IMR-90 (cell line): ENCODE measurements around the gene C1QTNF7. TPM values are rescaled to one million over a fixed set of nuclear protein-coding genes. Genes with fewer than 3 reads are reported as not detected.

Source experiments
- ATAC-seq: fragments of 200-7000 bp; cut with Tn5 transposase; 2 replicates; pipeline ENCODE4 v1.9.1; 2020; ENCODE audit warnings: low read depth, mild to moderate bottlenecking, moderate library complexity
- BruUV-seq: library from RNA; stranded (reverse); fragments of 400-500 nt; replicated peaks from 2 replicates; lab custom pipeline; 2021; lab: Mats Ljungman, UMichigan
- CTCF ChIA-PET: fragments of 300-600 bp; formaldehyde crosslinking; extraction: SDS; loops from one replicate; lab custom pipeline; 2021; ENCODE audit warnings: antibody characterized with exemption; lab: Yijun Ruan, JAX
- POLR2A ChIA-PET: fragments of 300-600 bp; sonication (Branson Sonifier 250); formaldehyde crosslinking; loops from one replicate; lab custom pipeline; 2022; ENCODE audit warnings: antibody characterized with exemption; ENCODE audit not compliant: unreplicated experiment; lab: Charles Lee
- DNase-seq: peaks from one replicate; pipeline ENCODE4 v3.0.0; 2013
- H2AFZ ChIP-seq: replicated peaks from 2 replicates; pipeline ENCODE3; 2013; ENCODE audit warnings: low read length, mild to moderate bottlenecking; ENCODE audit not compliant: poor library complexity
- H2AK5ac ChIP-seq: 2 replicates; pipeline ENCODE4 v1.6.1; 2013; ENCODE audit warnings: low read depth, low read length, inconsistent platforms
- H2AK9ac ChIP-seq: replicated peaks from 2 replicates; pipeline ENCODE3; 2013; ENCODE audit warnings: mild to moderate bottlenecking, low read depth, low read length, moderate library complexity; ENCODE audit not compliant: poor library complexity
- H2BK120ac ChIP-seq: 2 replicates; pipeline ENCODE4 v1.6.1; 2013; ENCODE audit warnings: low read depth, low read length, inconsistent platforms
- H2BK15ac ChIP-seq: 3 replicates; pipeline ENCODE4 v1.6.1; 2013; ENCODE audit warnings: low read depth, low read length, inconsistent platforms
- H2BK20ac ChIP-seq: 2 replicates; pipeline ENCODE4 v1.6.1; 2013; ENCODE audit warnings: low read depth, mild to moderate bottlenecking, inconsistent platforms, low read length, moderate library complexity
- H2BK5ac ChIP-seq: 2 replicates; pipeline ENCODE4 v1.6.1; 2013; ENCODE audit warnings: mild to moderate bottlenecking, low read depth, low read length, inconsistent platforms; ENCODE audit not compliant: poor library complexity, severe bottlenecking
- H3K14ac ChIP-seq: replicated peaks from 2 replicates; pipeline ENCODE4 v1.6.1; 2013; ENCODE audit warnings: low read depth, low read length, inconsistent platforms
- H3K18ac ChIP-seq: 2 replicates; pipeline ENCODE4 v1.6.1; 2013; ENCODE audit warnings: low read depth, low read length, control low read depth
- H3K23ac ChIP-seq: 2 replicates; pipeline ENCODE4 v1.6.1; 2013; ENCODE audit warnings: low read depth, low read length, inconsistent platforms
- H3K27ac ChIP-seq: 2 replicates; pipeline ENCODE4 v1.5.1; 2013; ENCODE audit warnings: mild to moderate bottlenecking, control low read depth, low read length; ENCODE audit not compliant: insufficient read depth
- H3K27me3 ChIP-seq: 2 replicates; pipeline ENCODE4 v1.6.1; 2013; ENCODE audit warnings: low read length; ENCODE audit not compliant: control insufficient read depth, insufficient read depth
- H3K36me3 ChIP-seq: 2 replicates; pipeline ENCODE4 v1.6.1; 2013; ENCODE audit warnings: low read length, mixed read lengths; ENCODE audit not compliant: control insufficient read depth, insufficient read depth
- H3K4ac ChIP-seq: 2 replicates; pipeline ENCODE4 v1.6.1; 2013; ENCODE audit warnings: low read depth, low read length, inconsistent platforms
- H3K4me1 ChIP-seq: 2 replicates; pipeline ENCODE4 v1.6.1; 2013; ENCODE audit warnings: low read length, mixed read lengths; ENCODE audit not compliant: control insufficient read depth, insufficient read depth
- H3K4me2 ChIP-seq: 2 replicates; pipeline ENCODE4 v1.6.1; 2013; ENCODE audit warnings: low read depth, mild to moderate bottlenecking, control low read depth, low read length, moderate library complexity
- H3K4me3 ChIP-seq: 2 replicates; pipeline ENCODE4 v1.5.1; 2013; ENCODE audit warnings: low read depth, mild to moderate bottlenecking, control low read depth, low read length, moderate library complexity; ENCODE audit not compliant: insufficient read depth
- H3K56ac ChIP-seq: 2 replicates; pipeline ENCODE4 v1.6.1; 2013; ENCODE audit warnings: low read length, inconsistent platforms; ENCODE audit not compliant: insufficient read depth; ENCODE audit errors: extremely low read depth
- H3K79me1 ChIP-seq, 2 experiments: 2 replicates each; pipeline ENCODE4 v1.6.1; 2013; ENCODE audit warnings: low read length in 2 of 2, inconsistent platforms in 1 of 2, low read depth in 1 of 2
- H3K9ac ChIP-seq: 2 replicates; pipeline ENCODE4 v1.6.1; 2013; ENCODE audit warnings: low read depth, low read length, control low read depth
- H3K9me1 ChIP-seq: 2 replicates; pipeline ENCODE4 v1.6.1; 2013; ENCODE audit warnings: low read length, inconsistent platforms; ENCODE audit not compliant: insufficient read depth
- H3K9me3 ChIP-seq: 2 replicates; pipeline ENCODE4 v1.6.1; 2013; ENCODE audit warnings: low read length; ENCODE audit not compliant: control insufficient read depth, insufficient read depth
- H4K20me1 ChIP-seq: 2 replicates; pipeline ENCODE4 v1.6.1; 2013; ENCODE audit warnings: low read length, inconsistent platforms; ENCODE audit not compliant: insufficient read depth
- H4K5ac ChIP-seq: 2 replicates; pipeline ENCODE4 v1.6.1; 2013; ENCODE audit warnings: mild to moderate bottlenecking, low read depth, low read length, control low read depth
- H4K8ac ChIP-seq, 2 experiments: 2 replicates each; pipeline ENCODE4 v1.6.1; 2013; ENCODE audit warnings: low read depth in 2 of 2, low read length in 2 of 2, control low read depth in 1 of 2, inconsistent platforms in 1 of 2
- H4K91ac ChIP-seq: 2 replicates; pipeline ENCODE4 v1.6.1; 2013; ENCODE audit warnings: low read depth, low read length, inconsistent platforms; ENCODE audit not compliant: insufficient read depth
- CEBPB ChIP-seq: IDR thresholded peaks from 2 replicates; pipeline ENCODE4 v1.6.1; 2012; ENCODE audit warnings: low read depth, low read length, improper control_type of control experiment
- whole genome bisulfite sequencing, 2 experiments: methylation state at CpG; one replicate each; pipeline versions ENCODE4 v1.1.5 to v1.1.7; 2013; ENCODE audit warnings: missing lambda C conversion rate in 2 of 2; ENCODE audit not compliant: insufficient read length in 1 of 2; ENCODE audit errors: extremely low coverage in 2 of 2; 5-methylcytosine and 5-hydroxymethylcytosine counted together
- dilution Hi-C: fragments of 300-500 bp; cut with HindIII; formaldehyde crosslinking; loops from one replicate; pipeline ENCODE4 v1.14.3; 2018; ENCODE audit warnings: low sequenced_read_pairs; ENCODE audit not compliant: unreplicated experiment
- in situ Hi-C: fragments of 300-500 bp; cut with MboI; formaldehyde crosslinking; loops from 3 replicates; pipeline ENCODE4 v1.14.3; 2019; ENCODE audit warnings: low sequenced_read_pairs, inconsistent platforms, mixed read lengths
- intact Hi-C: fragments of 100-400 bp; cut with micrococcal nuclease; formaldehyde crosslinking; loops from 2 replicates; pipeline ENCODE4 v1.10.0; 2022
- polyA plus RNA-seq, 3 experiments: library from polyadenylated mRNA; depleted of rRNA; stranded (reverse); fragments of >200 nt; gene quantifications; 2 replicates each; pipeline ENCODE4 v1.2.3, GENCODE V29; 2012; ENCODE audit warnings: low replicate concordance in 1 of 3
- total RNA-seq: library from RNA; depleted of rRNA; stranded (reverse); fragments of >200 nt; gene quantifications from 2 replicates; pipeline ENCODE4 v1.2.3, GENCODE V29; 2012

C1QTNF7 gene
- total and polyA plus RNA-seq, 2 of the 4 experiments (the other 2 are of a cell fraction) = 0.12 to 0.18 TPM

DNA sequence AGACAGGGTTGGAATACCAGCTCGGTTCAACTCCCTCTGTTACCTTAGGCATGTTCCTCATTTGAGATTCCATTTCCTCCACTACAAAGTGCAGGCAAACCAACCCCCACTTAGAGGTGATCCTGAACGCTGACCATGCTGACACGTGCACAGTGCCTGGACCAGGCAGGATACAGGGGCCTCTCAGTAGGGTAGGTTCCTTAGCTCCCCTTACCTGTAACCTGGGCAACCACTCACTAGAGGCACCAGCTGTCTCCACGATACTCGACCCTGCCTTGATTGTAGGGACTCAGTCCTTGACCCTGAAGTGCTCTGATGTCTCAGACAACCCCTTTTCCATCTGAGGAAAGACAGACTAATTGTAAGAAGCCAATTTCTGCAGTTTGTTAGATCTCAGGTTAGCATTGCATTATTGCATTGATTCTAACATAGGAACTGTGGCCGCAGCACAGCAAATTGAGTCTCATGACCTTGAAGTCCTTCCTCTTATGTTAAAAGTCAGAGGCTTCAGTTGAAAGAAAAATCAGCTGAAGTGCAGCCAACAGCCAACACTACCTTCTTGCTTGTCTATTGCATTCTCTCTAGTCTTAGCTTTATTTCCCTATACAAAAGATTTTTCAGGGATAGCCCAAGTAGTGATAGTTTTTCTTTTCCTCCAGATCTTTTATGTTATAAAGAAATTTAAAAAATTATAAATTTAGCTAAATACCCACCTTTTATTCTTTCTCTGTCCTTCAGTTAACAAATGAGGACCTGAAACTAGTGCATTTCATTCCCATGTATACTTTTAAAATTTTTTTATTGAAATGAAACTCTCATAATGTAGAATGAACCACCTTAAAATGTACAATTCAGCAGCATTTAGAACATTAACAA, 11.2 kb upstream of the C1QTNF7 start:
- Histone ChIP-seq H3K4me1 (peaks cover 2% of the 10 kb centered on the region; the same call in 1 of the 2 replicates), H2BK20ac (no peak overlapping the region), H3K14ac (no peak overlapping the region), H4K8ac (no peak overlapping the region), H3K27ac (no peak overlapping the region), H2BK15ac (peak overlapping the region; percentile 48; the same call in 1 of the 3 replicates), H3K27me3 (no peaks in the 10 kb centered on the region), H4K91ac (no peak overlapping the region), H4K5ac (no peak overlapping the region), H3K4ac (no peak overlapping the region; the same call in 1 of the 2 replicates), H3K9me1 (peaks cover 4% of the 10 kb centered on the region; the same call in 1 of the 2 replicates), H3K79me1 (no peaks in the 10 kb centered on the region), H3K18ac (no peak overlapping the region), H3K36me3 (no peaks in the 10 kb centered on the region), H3K4me3 (no peak overlapping the region), H2AK5ac (peak overlapping the region; percentile 39), H3K4me2 (no peak overlapping the region), H3K56ac (no peak overlapping the region), H2AK9ac (no peak overlapping the region), H3K9me3 (no peaks in the 10 kb centered on the region), H2AFZ (no peak overlapping the region), H3K23ac (no peak overlapping the region), H3K9ac (no peak overlapping the region), H2BK120ac (no peak overlapping the region), H4K20me1 (no peaks in the 10 kb centered on the region), H2BK5ac (no peak overlapping the region)
- ChIA-PET CTCF (interaction anchor here (0.6 kb wide), 1 partner anchor 55 kb away, joined by 3 read pairs; no protein-coding TSS in a partner anchor), POLR2A (no interaction called here)
- in situ Hi-C loops = no loop called here
- intact Hi-C loops = no loop called here
- 80% methylated on average over 1 of the region's 6 CpGs; no CpG with 5 or more reads in 1 of the 2 experiments for WGBS, 2 experiments
- no TSS peak for BruUV-seq
- dilution Hi-C loops = no loop called here
- no peak for DNase-seq
- no peak for ATAC-seq
- no peak for TF ChIP-seq CEBPB
